Activated CD8-positive, alpha-beta memory T cell treated with anti-CD3 and anti-CD28 coated beads for 4 hours (primary cell): ENCODE data around the gene ATXN1.
"Not testable (repeated sequence)": the region's sequence is repeated elsewhere in the genome, so short reads cannot be mapped to it uniquely, and the experiment has no call there.

Experiments used
- DNase-seq, 2 donors: peaks; one replicate each; pipeline ENCODE4 v3.0.0-alpha.2; 2020; ENCODE audit warnings: low read depth in 2 of 2

The ATXN1 gene

GRCh38 chr6:16388488-16388887 is 372.8 kb downstream of the ATXN1 start:
- no peak for DNase-seq

GRCh38 chr6:16386057-16386456 is 375.2 kb downstream of the ATXN1 start:
- DNase-seq, result no peak

GRCh38 chr6:16383607-16384206 is 377.6 kb downstream of the ATXN1 start:
- DNase-seq, result no peak

DNA sequence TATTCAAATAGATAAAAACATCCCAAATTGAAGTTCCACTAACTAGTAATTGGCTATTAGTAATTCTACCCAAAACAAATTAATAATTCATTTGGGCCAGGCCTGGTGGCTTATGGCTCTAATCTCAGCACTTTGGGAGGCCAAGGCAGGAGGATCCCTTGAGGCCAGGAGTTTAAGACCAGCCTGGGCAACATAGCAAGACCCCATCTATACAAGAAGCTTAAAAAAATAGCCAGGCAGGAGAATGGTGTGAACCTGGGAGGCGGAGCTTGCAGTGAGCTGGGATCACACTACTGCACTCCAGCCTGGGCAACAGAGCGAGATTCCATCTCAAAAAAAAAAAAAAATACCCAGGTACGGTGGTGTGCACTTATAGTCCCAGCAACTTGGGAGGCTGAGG is 379.3 kb downstream of the ATXN1 start:
- not testable (repeated sequence) for DNase-seq

- no peak for DNase-seq
Measured at GRCh38 chr6:16380220-16380809, 380.9 kb downstream of the ATXN1 start.

- not testable (repeated sequence) for DNase-seq
Measured at GRCh38 chr6:16378360-16378759, 382.9 kb downstream of the ATXN1 start.

DNA sequence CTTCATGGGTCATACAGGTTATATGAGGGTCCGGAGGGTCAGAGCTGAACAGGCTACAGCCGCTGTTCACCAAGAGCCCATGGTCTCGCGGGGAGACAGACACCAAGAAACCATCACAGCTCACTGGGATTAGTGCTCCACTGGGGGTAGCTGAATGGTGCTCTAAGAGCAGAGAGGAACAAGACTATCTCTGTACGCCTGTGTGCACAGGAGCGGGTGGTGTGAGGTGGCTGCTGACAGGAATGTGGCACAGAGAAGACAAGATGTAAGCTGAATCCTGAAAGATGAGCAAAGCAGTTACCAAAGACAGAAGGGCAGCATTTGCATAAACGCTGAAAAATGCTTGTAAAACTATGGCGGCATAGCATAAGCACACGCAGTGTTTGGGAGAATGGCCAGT is 383.8 kb downstream of the ATXN1 start:
- DNase-seq, result no peak

- no peak for DNase-seq
Measured at GRCh38 chr6:16375843-16376242, 385.4 kb downstream of the ATXN1 start.

DNA sequence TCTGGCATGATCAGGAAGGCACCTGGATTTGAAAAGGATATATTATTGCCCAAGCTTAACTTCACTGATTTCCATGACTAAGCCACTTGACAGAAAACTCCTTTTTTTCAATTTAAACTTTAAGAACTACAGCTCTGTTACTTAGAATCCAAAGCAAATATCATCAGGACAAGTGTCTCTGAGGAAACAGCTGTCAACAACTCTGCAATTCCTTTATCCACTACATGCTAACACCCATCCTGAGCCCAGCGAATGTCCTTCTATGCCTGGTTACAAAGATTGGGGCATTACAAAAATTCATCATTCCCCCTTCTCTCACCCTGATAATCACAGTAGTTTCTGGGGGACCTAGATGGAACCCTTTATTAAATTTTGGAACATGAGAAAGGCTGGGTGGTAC is 386.1 kb downstream of the ATXN1 start:
- DNase-seq, result no peak

GRCh38 chr6:16374461-16375200 is 386.6 kb downstream of the ATXN1 start:
- no peak for DNase-seq

- DNase-seq, result no peak
Measured at GRCh38 chr6:16374016-16374415, 387.2 kb downstream of the ATXN1 start.

GRCh38 chr6:16372029-16372776 is 389.1 kb downstream of the ATXN1 start:
- no peak for DNase-seq

- no peak for DNase-seq
Measured at GRCh38 chr6:16371401-16371800, 389.9 kb downstream of the ATXN1 start.

GRCh38 chr6:16370943-16371342 is 390.3 kb downstream of the ATXN1 start:
- DNase-seq, result no peak

DNA sequence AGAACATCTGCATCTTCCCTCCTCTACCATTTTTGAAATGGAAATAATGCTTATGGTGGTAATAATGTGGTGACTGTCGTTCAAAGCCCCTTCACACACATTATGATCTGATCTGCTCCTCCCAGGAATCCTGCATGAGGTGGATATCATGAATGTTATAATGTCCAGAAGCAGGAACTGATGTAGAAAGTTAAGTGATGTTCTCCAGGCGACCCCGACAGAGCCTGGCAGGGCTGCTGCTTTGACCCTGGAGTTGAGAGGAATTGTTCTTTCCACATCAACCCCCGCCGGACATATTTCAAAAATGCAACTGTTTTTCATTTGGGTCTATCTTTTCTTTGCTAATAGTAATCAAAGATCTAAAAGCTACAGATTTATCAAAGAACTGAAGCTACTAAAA is 391.3 kb downstream of the ATXN1 start:
- no peak for DNase-seq

GRCh38 chr6:16369140-16369745 is 392.0 kb downstream of the ATXN1 start:
- no peak for DNase-seq

DNA sequence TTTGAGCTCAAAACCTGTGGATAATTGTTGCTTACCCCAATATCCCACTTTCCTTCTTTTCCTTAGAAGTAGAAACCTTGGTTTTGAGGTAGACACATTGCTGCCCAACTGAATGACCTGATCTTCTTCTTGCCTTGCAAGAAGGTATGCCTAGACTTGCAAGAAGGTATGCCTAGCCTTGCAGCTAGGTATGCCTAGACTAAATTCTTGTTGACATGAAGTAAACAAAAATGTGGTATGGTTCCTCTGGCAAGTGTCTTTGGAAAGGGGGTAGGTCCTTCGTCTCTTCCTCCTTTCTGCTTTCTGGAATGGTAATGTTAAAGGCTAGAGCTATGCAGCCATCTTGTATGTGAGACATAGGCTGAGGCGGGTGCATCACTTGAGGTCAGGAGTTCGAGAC is 393.7 kb downstream of the ATXN1 start:
- no peak for DNase-seq

DNA sequence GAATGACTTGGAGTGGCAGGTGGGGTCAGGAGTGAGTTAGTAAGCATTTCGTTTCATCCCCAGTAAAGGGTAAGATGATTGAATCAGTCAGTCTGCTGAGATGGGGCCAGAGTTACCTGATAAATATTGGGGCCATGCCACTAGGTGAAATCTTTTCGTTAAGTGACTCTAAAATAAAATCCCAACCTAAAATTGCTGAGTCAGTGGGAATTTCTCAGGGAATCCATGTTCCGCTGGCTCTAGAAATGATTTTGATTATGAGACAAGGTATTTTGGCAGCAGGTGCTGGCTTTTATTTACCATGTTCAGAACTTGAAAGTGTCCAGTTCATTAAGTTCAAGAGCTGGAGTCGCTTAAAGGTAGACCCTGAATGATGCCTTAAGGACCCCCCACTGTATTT is 397.5 kb downstream of the ATXN1 start:
- no peak for DNase-seq

- DNase-seq, result no peak
Measured at GRCh38 chr6:16362819-16363589, 398.3 kb downstream of the ATXN1 start.

- no peak for DNase-seq
Measured at GRCh38 chr6:16362296-16362695, 399.0 kb downstream of the ATXN1 start.

GRCh38 chr6:16361861-16362260 is 399.4 kb downstream of the ATXN1 start:
- DNase-seq, result no peak
